Tibial artery (tissue), 4 donors: Measurements from ENCODE around the gene ESD.

Experiments
- DNase-seq, 2 donors: peaks; one replicate each; pipeline ENCODE4 v3.0.0-alpha.2; 2019
- H3K27ac ChIP-seq, 2 donors: fragments of 200-600 bp; sonication (generic) in 1 of 2; 1 replicate in 1 of 2; 2 replicates in 1 of 2; pipeline ENCODE4 v1.5.1; 2018 to 2019; ENCODE audit warnings: mild to moderate bottlenecking in 1 of 2
- H3K27me3 ChIP-seq, 2 donors: fragments of 200-600 bp; sonication (generic) in 1 of 2; one replicate each; pipeline versions ENCODE4 v1.5.1 to v1.6.0; 2016 to 2019
- H3K36me3 ChIP-seq, 3 donors: fragments of 200-600 bp; sonication (generic) in 2 of 3; one replicate each; pipeline ENCODE4 v1.5.1; 2016 to 2019; ENCODE audit warnings: mild to moderate bottlenecking in 2 of 3
- H3K4me1 ChIP-seq, 4 donors: fragments of 200-600 bp; sonication (generic) in 2 of 4; 1 replicate in 3 of 4; 2 replicates in 1 of 4; pipeline ENCODE4 v1.5.1; 2016 to 2019
- H3K4me3 ChIP-seq, 2 donors: fragments of 200-600 bp; sonication (generic) in 1 of 2; 1 replicate in 1 of 2; 2 replicates in 1 of 2; pipeline ENCODE4 v1.5.1; 2018 to 2019; ENCODE audit warnings: mild to moderate bottlenecking in 2 of 2
- H3K9me3 ChIP-seq, 3 donors: fragments of 200-600 bp; sonication (generic) in 1 of 3; one replicate each; pipeline ENCODE4 v1.5.1; 2016 to 2019
- CTCF ChIP-seq, 2 experiments: fragments of 200-600 bp in 1 of 2; fragments of 450-650 bp in 1 of 2; IDR thresholded peaks; one replicate each; pipeline ENCODE4 v1.5.1; 2017 to 2019; ENCODE audit warnings: antibody characterized with exemption in 2 of 2, mild to moderate bottlenecking in 1 of 2, moderate library complexity in 1 of 2
- intact Hi-C: fragments of 100-400 bp; cut with DNase I; formaldehyde crosslinking; loops from one replicate; pipeline ENCODE4 v1.15.0; 2023; ENCODE audit warnings: low total_unique reads

ESD gene

GRCh38 chr13:46803586-46803985 is 6.6 kb upstream of the ESD start:
- no peak for TF ChIP-seq CTCF (IDR thresholded peaks at IDR 0.05)
- no peaks in the 10 kb centered on the region for H3K27me3 ChIP-seq
- H3K27ac ChIP-seq, result no peak overlapping the region
- no peak for DNase-seq
- H3K9me3 ChIP-seq, result no peaks in the 10 kb centered on the region
- peaks cover 0 to 9% (median 0%) of the 10 kb centered on the region in 4 donors for H3K4me1 ChIP-seq
- intact Hi-C loops, result no loop called here
- no peak overlapping the region for H3K4me3 ChIP-seq
- no peaks in the 10 kb centered on the region for H3K36me3 ChIP-seq

GRCh38 chr13:46801858-46802257 is 4.9 kb upstream of the ESD start:
- H3K27me3 ChIP-seq, result no peaks in the 10 kb centered on the region
- no peak overlapping the region for H3K4me3 ChIP-seq
- TF ChIP-seq CTCF (IDR thresholded peaks at IDR 0.05), result no peak
- no peak overlapping the region for H3K27ac ChIP-seq
- no peaks in the 10 kb centered on the region for H3K9me3 ChIP-seq
- H3K4me1 ChIP-seq, result peaks cover 0 to 19% (median 5%) of the 10 kb centered on the region in 4 donors
- H3K36me3 ChIP-seq, result no peaks in the 10 kb centered on the region
- intact Hi-C loops, result no loop called here
- DNase-seq, result no peak

- no peaks in the 10 kb centered on the region for H3K9me3 ChIP-seq
- H3K4me1 ChIP-seq, result peaks cover 0 to 40% (median 24%) of the 10 kb centered on the region in 4 donors
- no peak overlapping the region for H3K4me3 ChIP-seq
- DNase-seq, result no peak
- no peaks in the 10 kb centered on the region for H3K36me3 ChIP-seq
- no peak for TF ChIP-seq CTCF (IDR thresholded peaks at IDR 0.05)
- intact Hi-C loops, result loop anchor here (10.0 kb wide), 1 partner anchor 286 kb away; no protein-coding TSS in a partner anchor
- H3K27me3 ChIP-seq, result no peaks in the 10 kb centered on the region
- no peak overlapping the region for H3K27ac ChIP-seq
These were observed 2.2 kb upstream of the ESD start for GRCh38 chr13:46799139-46799538.

- peak overlapping the region; percentile 93 to 96 for H3K27ac ChIP-seq
- no peaks in the 10 kb centered on the region for H3K36me3 ChIP-seq
- H3K4me1 ChIP-seq, result peaks cover 0 to 52% (median 27%) of the 10 kb centered on the region in 4 donors
- no peak for TF ChIP-seq CTCF (IDR thresholded peaks at IDR 0.05)
- peak overlapping the region; percentile 76 to 80 for H3K4me3 ChIP-seq
- H3K9me3 ChIP-seq, result no peaks in the 10 kb centered on the region
- H3K27me3 ChIP-seq, result no peaks in the 10 kb centered on the region
- intact Hi-C loops, result loop anchor here (10.0 kb wide), 1 partner anchor 287 kb away; no protein-coding TSS in a partner anchor
- no peak for DNase-seq
These were observed 708 bp upstream of the ESD start for GRCh38 chr13:46797501-46798237.

GRCh38 chr13:46796129-46796514 is 839 bp downstream of the ESD start:
- peaks cover 0 to 55% (median 27%) of the 10 kb centered on the region in 4 donors for H3K4me1 ChIP-seq
- H3K9me3 ChIP-seq, result no peaks in the 10 kb centered on the region
- peak overlapping the region; percentile 76 to 80 for H3K4me3 ChIP-seq
- DNase-seq, result no peak
- TF ChIP-seq CTCF (IDR thresholded peaks at IDR 0.05), result no peak
- no peaks in the 10 kb centered on the region for H3K27me3 ChIP-seq
- intact Hi-C loops, result loop anchor here (10.0 kb wide), 1 partner anchor 289 kb away; no protein-coding TSS in a partner anchor
- peak overlapping the region; percentile 93 to 96 for H3K27ac ChIP-seq
- peaks cover under 1 to 5% (median 2%) of the 10 kb centered on the region in 3 donors for H3K36me3 ChIP-seq
